HG03045 (cell line): ENCODE results near the gene ACP1.

Experiments
- ATAC-seq: cut with Tn5 transposase; IDR thresholded peaks from one replicate; pipeline ENCODE4 v1.9.1; 2021; ENCODE audit warnings: mild to moderate bottlenecking, moderate library complexity; ENCODE audit not compliant: unreplicated experiment

The ACP1 gene

GRCh38 chr2:279956-280649 lies 15.4 kb downstream of the ACP1 start:
- ATAC-seq, result no peak

DNA sequence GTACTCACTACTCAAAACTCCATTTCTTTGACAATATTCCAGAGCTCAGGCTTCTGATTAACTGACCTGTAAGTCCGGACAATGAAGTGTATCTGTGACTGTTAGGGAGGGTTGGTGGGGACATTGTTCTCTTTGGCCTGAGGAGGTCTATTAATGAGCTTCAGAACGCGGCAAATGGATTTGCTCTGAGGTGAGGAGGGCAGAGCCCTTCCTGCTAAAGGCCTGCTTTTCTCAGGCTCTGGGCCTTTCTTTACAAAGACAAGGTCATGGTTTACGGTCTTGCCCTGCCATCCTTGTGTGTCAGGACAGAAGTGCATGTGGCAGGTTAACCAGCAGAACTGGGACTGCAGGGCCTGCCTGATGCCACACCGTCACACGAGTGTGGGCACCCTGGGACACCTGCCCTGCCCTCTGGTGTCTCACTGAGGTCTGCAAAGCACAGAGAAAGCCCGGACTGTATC lies 15.9 kb downstream of the ACP1 start:
- ATAC-seq, result no peak

GRCh38 chr2:281381-281780 lies 16.6 kb downstream of the ACP1 start:
- no peak for ATAC-seq

DNA sequence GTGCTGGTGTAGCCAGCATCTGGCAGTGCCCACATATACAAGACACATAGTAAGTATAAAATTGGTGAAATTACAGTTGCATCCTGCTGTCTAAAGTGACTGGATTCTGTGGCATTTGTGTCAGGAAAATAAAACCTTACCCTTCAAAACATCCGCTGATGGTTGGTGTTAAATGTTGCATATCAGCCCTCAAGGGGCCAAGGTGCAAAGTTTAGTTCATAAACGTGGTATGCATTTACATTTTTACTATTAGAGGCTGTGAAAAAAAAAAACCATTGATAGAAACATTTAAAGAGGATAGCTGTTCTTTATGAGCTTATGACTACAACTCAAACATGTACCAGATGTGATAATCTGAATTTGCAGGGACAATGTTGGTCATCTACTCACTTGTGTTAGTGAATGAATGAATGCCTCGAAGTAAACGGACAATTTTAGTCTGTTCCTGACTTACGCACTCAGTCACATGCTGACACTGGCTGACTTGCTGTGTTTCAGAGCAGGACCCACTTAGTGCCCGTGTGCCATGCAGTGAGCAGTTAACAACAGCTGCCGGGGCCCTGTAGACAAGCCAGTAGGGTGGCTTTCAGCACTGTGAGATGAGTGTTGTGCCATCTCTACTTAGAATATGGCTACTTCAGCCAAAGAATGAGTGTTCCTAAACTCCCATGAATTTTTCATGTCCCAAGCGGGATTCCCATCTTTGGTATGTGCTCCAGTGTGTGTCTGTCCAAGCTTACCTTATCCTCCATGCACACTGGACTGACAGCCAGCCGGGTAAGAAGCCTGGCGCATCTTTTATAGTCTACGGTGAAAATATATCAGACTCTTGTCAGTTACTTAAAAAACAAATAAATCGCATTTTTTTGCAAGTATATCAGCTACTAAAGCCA lies 17.9 kb downstream of the ACP1 start:
- no peak for ATAC-seq

GRCh38 chr2:283996-284794 lies 19.4 kb downstream of the ACP1 start:
- no peak for ATAC-seq

GRCh38 chr2:284896-285492 lies 20.2 kb downstream of the ACP1 start:
- no peak for ATAC-seq

GRCh38 chr2:285531-285930 lies 20.8 kb downstream of the ACP1 start:
- ATAC-seq, result no peak

DNA sequence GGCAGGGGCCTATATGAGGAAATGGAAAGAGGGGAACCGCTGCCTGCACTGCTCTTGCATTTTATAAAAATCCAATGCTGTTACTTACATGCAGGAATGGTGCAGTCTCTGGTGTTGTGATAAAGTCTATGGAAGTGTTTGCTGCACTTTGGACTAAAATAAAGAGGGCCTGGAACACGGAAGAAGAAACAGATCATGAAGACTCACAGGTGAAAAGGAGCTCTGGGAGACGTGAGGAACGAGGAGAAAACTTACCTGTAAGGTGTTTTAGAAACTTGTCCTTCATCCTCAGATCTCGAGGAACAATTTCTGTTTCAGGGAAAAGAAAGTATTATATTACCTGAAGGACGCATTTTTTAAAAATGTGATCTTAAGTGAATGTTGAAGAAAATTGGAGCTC lies 21.3 kb downstream of the ACP1 start:
- no peak for ATAC-seq

DNA sequence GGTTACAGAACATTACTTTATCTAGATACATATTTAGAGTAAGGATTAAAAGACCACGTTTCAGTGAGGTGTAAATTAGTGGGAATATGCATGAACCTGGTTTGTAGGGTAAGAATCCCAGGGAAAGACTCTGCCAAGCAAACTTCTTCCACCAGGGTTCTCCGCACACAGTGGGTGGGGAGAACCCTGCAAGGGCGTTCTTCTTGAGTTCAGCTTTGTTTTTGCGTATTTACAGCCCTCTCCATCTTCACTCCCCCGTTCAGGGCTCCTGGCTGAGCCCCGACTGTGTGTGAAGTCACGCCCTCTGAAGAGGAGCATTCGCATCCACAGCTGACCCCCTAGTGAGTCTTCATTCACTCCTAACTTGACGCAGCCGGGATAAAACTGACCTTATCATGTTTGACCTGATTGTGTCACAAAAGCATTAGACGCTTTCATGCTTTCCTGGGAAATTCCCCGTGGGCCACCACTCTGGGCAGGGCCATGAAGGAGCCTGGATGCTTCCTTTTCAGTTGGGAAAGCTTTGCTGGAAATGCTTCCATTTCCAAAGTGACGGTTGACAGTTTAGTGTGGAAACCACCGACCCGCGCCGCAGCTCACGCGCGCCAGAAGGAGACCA lies 22.1 kb downstream of the ACP1 start:
- ATAC-seq, result no peak

- no peak for ATAC-seq
Measured at GRCh38 chr2:287471-287885, 22.7 kb downstream of the ACP1 start.

DNA sequence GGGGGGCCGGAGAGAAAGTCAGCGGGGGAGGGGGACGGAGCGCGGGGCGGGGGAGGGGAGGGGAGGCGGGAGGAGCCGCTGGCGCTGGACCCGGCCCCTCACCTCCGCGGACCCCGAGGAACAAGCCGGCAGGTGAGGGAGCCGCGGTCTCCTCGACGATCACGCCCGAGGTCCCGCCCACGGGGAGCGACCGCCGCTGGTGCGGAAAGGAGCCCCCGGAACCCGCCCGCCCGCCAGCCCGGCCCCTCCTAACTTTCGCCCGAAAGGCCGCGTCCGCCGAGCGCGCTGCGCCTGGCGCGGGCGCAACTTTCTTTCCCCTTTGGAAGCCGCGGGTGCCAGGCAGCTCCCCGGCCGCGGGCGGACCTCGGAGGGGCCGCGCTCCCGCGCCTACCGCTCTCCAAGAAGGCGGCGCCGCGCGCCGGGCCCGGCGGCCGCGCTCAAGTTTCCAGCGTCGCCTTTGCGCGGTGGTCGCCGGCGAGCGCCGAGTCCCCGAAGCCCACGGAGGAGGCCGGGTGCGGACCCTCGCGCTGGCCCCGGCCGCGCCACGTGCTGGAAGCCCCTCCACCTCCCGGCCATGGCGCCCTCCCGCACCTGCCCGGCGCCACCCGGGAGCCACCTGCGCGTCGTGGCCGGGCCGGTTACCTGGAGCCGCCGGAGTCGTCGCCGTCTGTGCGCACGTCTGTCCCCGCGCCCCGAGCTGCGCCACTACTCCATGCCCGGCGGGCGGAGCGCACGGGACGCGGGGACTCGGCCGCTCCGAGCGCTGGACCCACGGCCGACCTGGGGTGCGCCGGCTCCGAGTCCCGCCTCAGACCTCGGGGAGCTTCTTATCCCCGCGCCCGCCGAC lies 23.4 kb downstream of the ACP1 start, which contains the start of gene ALKAL2:
Gene ALKAL2 (minus strand): TSS at position 181 of the 847 bp plus-strand sequence. CDS start 256 bp downstream, outside the sequence.
- no peak for ATAC-seq

- no peak for ATAC-seq
Measured at GRCh38 chr2:288758-289361, 24.1 kb downstream of the ACP1 start.

DNA sequence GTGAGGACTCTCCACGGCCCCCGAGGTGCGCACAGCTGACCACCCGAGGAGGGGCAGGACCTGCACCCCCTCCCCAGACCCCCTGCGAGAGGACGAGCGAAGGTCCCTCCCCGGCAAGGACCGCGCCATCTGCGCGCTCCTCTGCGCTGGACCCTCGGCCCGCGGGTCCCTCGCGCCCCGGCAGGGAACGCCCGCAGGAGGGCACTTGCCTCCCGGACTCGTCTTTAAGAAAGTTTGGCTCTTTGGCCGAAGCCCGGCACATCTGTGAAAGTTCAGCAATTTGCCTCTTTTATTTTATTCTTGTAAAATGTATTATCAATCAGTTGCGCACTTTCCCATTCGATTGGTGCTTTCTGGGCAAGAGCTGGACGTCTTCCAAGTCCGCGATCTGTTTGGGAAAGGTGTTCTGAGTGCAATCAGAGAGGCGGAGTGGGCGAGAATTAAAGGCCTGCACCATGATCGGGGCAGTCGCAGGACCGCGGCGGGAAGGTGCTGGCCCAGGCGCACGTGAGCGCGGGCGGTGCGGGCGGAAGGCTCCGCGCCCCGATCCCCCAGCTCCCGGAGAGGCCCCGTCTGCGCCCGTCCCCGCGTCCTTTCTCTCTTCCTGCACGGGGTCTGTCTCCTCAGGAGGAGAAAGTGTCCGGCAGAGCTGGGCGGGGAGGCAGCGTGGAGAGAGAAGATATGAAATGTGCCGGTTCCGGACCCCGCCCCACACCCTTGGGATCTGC lies 24.8 kb downstream of the ACP1 start:
- ATAC-seq, result no peak

- no peak for ATAC-seq
Measured at GRCh38 chr2:290090-290722, 25.5 kb downstream of the ACP1 start.

GRCh38 chr2:295090-295489 lies 30.3 kb downstream of the ACP1 start:
- ATAC-seq, result no peak

DNA sequence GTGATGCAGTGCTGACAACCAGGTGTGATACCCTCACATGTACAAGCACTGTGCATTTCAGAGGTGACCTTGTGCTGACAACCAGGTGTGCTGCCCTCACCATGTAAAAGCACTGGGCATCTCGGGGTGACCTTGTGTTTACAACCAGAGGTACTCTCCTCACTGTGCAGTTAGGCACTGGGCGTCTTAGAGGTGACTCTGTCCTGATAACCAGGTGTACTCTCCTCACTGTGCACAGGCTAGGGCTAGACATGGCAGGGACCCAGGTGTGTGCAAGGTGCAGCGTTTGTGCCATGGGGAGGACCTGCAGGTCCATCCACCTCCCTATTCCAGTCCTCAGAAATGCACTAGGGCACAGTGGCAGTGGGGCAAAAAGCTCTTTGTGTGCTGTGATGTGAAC lies 31.6 kb downstream of the ACP1 start:
- ATAC-seq, result no peak

DNA sequence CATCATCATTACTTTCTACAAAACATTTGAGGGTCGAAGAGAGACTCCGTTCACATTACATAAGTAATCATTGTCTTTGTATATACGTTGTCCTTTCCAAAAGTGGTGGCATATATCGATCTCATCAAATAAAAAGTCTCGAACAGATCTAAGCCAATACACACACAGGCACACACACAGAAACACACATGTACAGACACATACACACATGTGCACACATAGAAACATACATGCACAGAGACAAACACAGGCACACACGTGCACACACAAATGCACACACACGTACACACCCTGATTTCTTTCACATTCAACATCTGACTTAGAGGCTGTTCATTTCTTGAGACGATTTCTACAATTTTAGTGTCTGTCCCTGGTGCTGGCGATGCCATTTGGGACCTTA lies 40.6 kb downstream of the ACP1 start:
- no peak for ATAC-seq
